Uterus (tissue), 4 donors: ENCODE data around the gene CD63. TPM values are rescaled to one million over a fixed set of nuclear protein-coding genes. Genes with fewer than 3 reads are reported as not detected.

Experiments used
- DNase-seq, 2 donors: peaks; one replicate each; pipeline ENCODE4 v3.0.0-alpha.2; 2019 to 2020
- H3K27ac ChIP-seq, 2 donors: fragments of 200-600 bp; sonication (generic); 1 replicate in 1 of 2; 2 replicates in 1 of 2; pipeline ENCODE4 v1.5.1; 2016 to 2018
- H3K27me3 ChIP-seq, 2 donors: fragments of 200-600 bp; sonication (generic); one replicate each; pipeline ENCODE4 v1.5.1; 2018 to 2019; ENCODE audit warnings: control low read depth in 1 of 2
- H3K36me3 ChIP-seq, 2 donors: fragments of 200-600 bp; sonication (generic); one replicate each; pipeline ENCODE4 v1.5.1; 2019; ENCODE audit warnings: control low read depth in 1 of 2
- H3K4me1 ChIP-seq, 2 donors: fragments of 200-600 bp; sonication (generic); one replicate each; pipeline ENCODE4 v1.5.1; 2018 to 2019; ENCODE audit warnings: control low read depth in 1 of 2
- H3K4me3 ChIP-seq, 2 donors: fragments of 200-600 bp; sonication (generic); 1 replicate in 1 of 2; 2 replicates in 1 of 2; pipeline ENCODE4 v1.5.1; 2018 to 2019; ENCODE audit warnings: mild to moderate bottlenecking in 1 of 2
- H3K9me3 ChIP-seq, 2 donors: fragments of 200-600 bp; sonication (generic); one replicate each; pipeline ENCODE4 v1.5.1; 2019; ENCODE audit warnings: control low read depth in 1 of 2
- POLR2A ChIP-seq, 2 donors: fragments of 450-650 bp; IDR thresholded peaks; one replicate each; pipeline ENCODE4 v1.6.1; 2016; ENCODE audit warnings: antibody characterized with exemption in 2 of 2, mild to moderate bottlenecking in 1 of 2, moderate library complexity in 1 of 2
- intact Hi-C: fragments of 100-400 bp; cut with DNase I; formaldehyde crosslinking; loops from one replicate; pipeline ENCODE4 v1.15.1; 2023; ENCODE audit warnings: low total_unique reads
- total RNA-seq, 4 donors: library from RNA; depleted of rRNA in 3 of 4; stranded (reverse); fragments of >200 nt in 3 of 4; gene quantifications; one replicate each; pipeline versions ENCODE4 v1.1.0 to v1.2.4, GENCODE V29; 2014 to 2023
- TF ChIP-seq, protein P1 (sequence below), 4 experiments: fragments of 200-600 bp in 2 of 4; fragments of 450-650 bp in 2 of 4; sonication (generic) in 2 of 4; IDR thresholded peaks; one replicate each; pipeline ENCODE4 v1.5.1; 2016 to 2019; ENCODE audit warnings: antibody characterized with exemption in 4 of 4, mild to moderate bottlenecking in 2 of 4, moderate library complexity in 1 of 4
- donor health status: DM: yes; HTN: yes; CAD: no.

CD63 gene
- total RNA-seq, 4 donors from 2014 or later = 417 to 911 (median 637) TPM

GRCh38 chr12:55718015-55718414, 10.8 kb downstream of the CD63 start:
- intact Hi-C loops = no loop called here
- Histone ChIP-seq H3K4me1 (peaks cover 10 to 33% of the 10 kb centered on the region in 2 donors), H3K36me3 (no peaks in the 10 kb centered on the region), H3K4me3 (no peak overlapping the region), H3K27me3 (no peaks in the 10 kb centered on the region), H3K27ac (peak overlapping the region; percentile 93 to 95), H3K9me3 (no peaks in the 10 kb centered on the region)
- TF ChIP-seq POLR2A (IDR thresholded peaks at IDR 0.05) = no peak
- TF ChIP-seq, protein P1, sequence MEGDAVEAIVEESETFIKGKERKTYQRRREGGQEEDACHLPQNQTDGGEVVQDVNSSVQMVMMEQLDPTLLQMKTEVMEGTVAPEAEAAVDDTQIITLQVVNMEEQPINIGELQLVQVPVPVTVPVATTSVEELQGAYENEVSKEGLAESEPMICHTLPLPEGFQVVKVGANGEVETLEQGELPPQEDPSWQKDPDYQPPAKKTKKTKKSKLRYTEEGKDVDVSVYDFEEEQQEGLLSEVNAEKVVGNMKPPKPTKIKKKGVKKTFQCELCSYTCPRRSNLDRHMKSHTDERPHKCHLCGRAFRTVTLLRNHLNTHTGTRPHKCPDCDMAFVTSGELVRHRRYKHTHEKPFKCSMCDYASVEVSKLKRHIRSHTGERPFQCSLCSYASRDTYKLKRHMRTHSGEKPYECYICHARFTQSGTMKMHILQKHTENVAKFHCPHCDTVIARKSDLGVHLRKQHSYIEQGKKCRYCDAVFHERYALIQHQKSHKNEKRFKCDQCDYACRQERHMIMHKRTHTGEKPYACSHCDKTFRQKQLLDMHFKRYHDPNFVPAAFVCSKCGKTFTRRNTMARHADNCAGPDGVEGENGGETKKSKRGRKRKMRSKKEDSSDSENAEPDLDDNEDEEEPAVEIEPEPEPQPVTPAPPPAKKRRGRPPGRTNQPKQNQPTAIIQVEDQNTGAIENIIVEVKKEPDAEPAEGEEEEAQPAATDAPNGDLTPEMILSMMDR (IDR thresholded peaks at IDR 0.05) = no peak
- no peak for DNase-seq

DNA sequence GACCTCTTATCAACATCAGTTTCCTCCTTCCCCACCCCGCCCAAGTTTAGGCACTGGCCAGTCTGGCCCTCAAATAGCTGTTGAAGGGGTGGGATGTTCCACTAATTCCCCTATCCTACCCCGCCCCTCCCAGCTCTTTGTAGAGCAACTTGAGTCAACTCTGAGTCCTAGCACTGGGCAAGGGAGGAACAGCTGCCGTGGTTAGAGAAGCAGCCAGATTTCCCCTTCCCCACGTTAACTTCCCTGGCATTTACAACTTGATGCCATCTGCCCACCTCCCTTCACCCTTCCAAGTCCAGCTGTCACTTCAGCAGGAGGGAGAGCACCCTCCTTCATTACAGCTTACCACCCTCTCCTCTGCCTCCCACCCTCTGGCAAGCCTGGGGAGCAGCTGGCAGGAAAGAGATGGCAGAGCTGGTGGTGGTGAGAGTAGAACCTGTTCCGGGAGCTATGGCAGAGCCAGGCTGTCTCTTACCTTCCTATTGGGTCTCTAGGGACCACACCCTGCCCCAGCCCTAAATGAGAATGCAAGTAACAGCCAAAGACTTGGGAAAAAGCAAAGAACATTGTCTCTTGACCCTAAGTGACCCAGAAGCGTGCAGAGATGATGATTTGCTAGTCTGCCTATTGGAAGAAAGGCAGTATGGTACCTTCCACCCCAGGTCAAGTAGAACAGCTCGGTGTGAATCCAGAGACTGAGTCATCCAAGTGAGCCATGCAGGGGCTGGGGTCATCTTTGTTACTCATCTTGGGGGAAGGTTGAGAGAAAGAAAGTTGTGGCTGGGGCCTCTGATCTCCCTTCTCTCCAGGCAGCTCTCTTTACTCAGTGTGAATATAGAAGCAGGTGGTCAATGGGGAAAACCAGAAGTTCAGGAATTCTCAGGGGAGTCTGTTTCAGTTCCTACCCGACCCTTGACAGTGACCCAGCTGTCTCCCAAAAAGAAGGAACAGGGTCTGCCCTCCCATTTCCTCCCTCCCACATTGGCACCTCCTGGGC, 11.5 kb downstream of the CD63 start:
- DNase-seq = no peak
- Histone ChIP-seq H3K9me3 (no peaks in the 10 kb centered on the region), H3K36me3 (no peaks in the 10 kb centered on the region), H3K4me1 (peaks cover 10 to 33% of the 10 kb centered on the region in 2 donors), H3K27ac (peak overlapping the region; percentile 93 to 95), H3K4me3 (peak overlapping the region in 1 of 2 donors; percentile 72), H3K27me3 (no peaks in the 10 kb centered on the region)
- intact Hi-C loops = no loop called here
- TF ChIP-seq, protein P1 (IDR thresholded peaks at IDR 0.05) = no peak
- no peak for TF ChIP-seq POLR2A (IDR thresholded peaks at IDR 0.05)

- peaks cover 10 to 30% of the 10 kb centered on the region in 2 donors for H3K4me1 ChIP-seq
- no peak for DNase-seq
Measured at GRCh38 chr12:55716582-55716957, 12.2 kb downstream of the CD63 start.

DNA sequence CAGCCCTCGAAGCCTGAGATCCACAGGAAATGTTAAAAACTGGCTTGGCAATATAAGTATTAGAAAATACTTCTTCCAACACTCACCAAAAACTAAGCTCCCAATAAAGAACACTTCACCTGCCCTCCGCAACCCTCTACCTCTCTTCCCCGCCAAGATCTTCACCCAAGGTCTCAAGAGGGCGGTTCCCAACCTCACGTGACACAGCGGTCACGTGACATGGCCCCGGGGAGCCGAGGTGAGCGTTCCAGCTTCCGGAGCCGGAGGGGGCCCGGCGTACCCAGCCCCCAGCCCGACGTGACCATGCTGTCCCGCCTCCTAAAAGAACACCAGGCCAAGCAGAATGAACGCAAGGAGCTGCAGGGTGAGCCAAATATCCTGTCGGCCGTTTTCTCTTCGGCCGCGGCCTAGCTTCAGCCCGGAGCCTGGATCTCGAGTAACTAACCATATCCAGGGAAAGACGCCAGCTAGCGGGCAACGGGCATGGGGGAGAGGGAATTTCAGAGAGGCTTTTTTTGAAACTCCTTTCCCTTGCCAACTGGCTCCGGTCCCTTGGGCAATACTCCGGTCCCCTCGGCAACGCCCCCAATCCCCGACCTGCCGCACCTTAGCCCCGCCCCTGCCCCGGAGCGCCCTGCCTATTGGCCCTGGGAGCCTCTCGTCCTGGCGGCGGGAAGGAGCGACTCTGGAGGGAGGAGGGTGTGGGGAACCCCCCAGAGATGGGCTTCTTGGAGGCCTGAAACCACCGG, 12.8 kb downstream of the CD63 start, which contains the start of gene BLOC1S1:
TSS of gene BLOC1S1 (plus strand) at position 214 of the 749 bp plus-strand sequence. CDS start at position 220, 6 bp downstream.
- intact Hi-C loops = no loop called here
- Histone ChIP-seq H3K4me3 (peak within 1 kb of the TSS; percentile 72 to 83), H3K27me3 (no peaks in the 10 kb centered on the region), H3K4me1 (peaks cover 10 to 25% of the 10 kb centered on the region in 2 donors), H3K9me3 (no peaks in the 10 kb centered on the region), H3K36me3 (no peaks in the 10 kb centered on the region), H3K27ac (peak within 1 kb of the TSS; percentile 93 to 95)
- peak; percentile 93 for DNase-seq
- TF ChIP-seq, protein P1 (IDR thresholded peaks at IDR 0.05) = peak in 2 of 4 experiments; percentile 13 to 42
- peak; percentile 39 to 44 for TF ChIP-seq POLR2A (IDR thresholded peaks at IDR 0.05)

More at GRCh38 chr12:55716582-55716957, 12.2 kb downstream of the CD63 start:
- TF ChIP-seq POLR2A (IDR thresholded peaks at IDR 0.05) = no peak
- TF ChIP-seq, protein P1 (IDR thresholded peaks at IDR 0.05) = no peak
- H3K27ac ChIP-seq = peak overlapping the region; percentile 93 to 95
- no peaks in the 10 kb centered on the region for H3K27me3 ChIP-seq
- H3K36me3 ChIP-seq = no peaks in the 10 kb centered on the region
- H3K9me3 ChIP-seq = no peaks in the 10 kb centered on the region
- intact Hi-C loops = no loop called here
- peak overlapping the region; percentile 72 to 83 for H3K4me3 ChIP-seq
